SK-N-SH (cell line): ENCODE results near the gene PTPN14. TPM values are rescaled to one million over a fixed set of nuclear protein-coding genes. Genes with fewer than 3 reads are reported as not detected.

ENCODE experiments used
- CTCF ChIA-PET: fragments of 300-600, 350-600 bp; formaldehyde crosslinking; extraction: SDS; loops from one replicate; lab custom pipeline; 2021; lab: Yijun Ruan, JAX
- POLR2A ChIA-PET: fragments of 350-600 bp; sonication (Branson Sonifier 250); formaldehyde crosslinking; extraction: SDS; loops from one replicate; lab custom pipeline; 2020; ENCODE audit warnings: antibody characterized with exemption, inconsistent platforms; lab: Yijun Ruan, JAX
- DNase-seq: peaks from one replicate; pipeline ENCODE4 v3.0.0; 2012
- H2AFZ ChIP-seq: fragments of 200-600 bp; sonication (generic); 2 replicates; pipeline ENCODE4 v1.8.1; 2016; ENCODE audit warnings: antibody characterized with exemption, mild to moderate bottlenecking, low read depth
- H3F3A ChIP-seq: fragments of 200-600 bp; sonication (generic); replicated peaks from 2 replicates; pipeline ENCODE3; 2016; ENCODE audit warnings: antibody characterized with exemption, mild to moderate bottlenecking; ENCODE audit not compliant: insufficient read depth
- H3K27ac ChIP-seq, 2 experiments: fragments of 200-500 bp in 1 of 2; fragments of 200-600 bp in 1 of 2; sonication (Bioruptor generic) in 1 of 2; sonication (generic), shearing (Covaris generic) in 1 of 2; 2 replicates each; pipeline versions ENCODE4 v1.5.1 to v1.6.1; 2014 to 2016; ENCODE audit warnings: low read depth in 2 of 2, inconsistent platforms in 1 of 2, low read length in 1 of 2, mild to moderate bottlenecking in 1 of 2, mixed read lengths in 1 of 2
- H3K27me3 ChIP-seq: fragments of 200-600 bp; sonication (generic), shearing (Covaris generic); 2 replicates; pipeline ENCODE4 v1.6.1; 2016; ENCODE audit warnings: mixed run types; ENCODE audit not compliant: insufficient read depth
- H3K36me3 ChIP-seq, 2 experiments: fragments of 200-500 bp in 1 of 2; fragments of 200-600 bp in 1 of 2; sonication (Bioruptor generic) in 1 of 2; sonication (generic) in 1 of 2; replicated peaks in 1 of 2; 2 replicates each; pipeline versions ENCODE3 to v1.5.1; 2014 to 2016; ENCODE audit warnings: low read length in 1 of 2, mild to moderate bottlenecking in 1 of 2; ENCODE audit not compliant: insufficient read depth in 2 of 2, control insufficient read depth in 1 of 2
- H3K4me1 ChIP-seq, 2 experiments: fragments of 200-500 bp in 1 of 2; fragments of 200-600 bp in 1 of 2; sonication (Bioruptor generic) in 1 of 2; sonication (generic), shearing (Covaris generic) in 1 of 2; 2 replicates each; pipeline versions ENCODE4 v1.5.1 to v1.6.1; 2014 to 2016; ENCODE audit warnings: low read depth in 1 of 2, low read length in 1 of 2, mixed run types in 1 of 2; ENCODE audit not compliant: insufficient read depth in 2 of 2, control insufficient read depth in 1 of 2
- H3K4me2 ChIP-seq: fragments of 200-600 bp; sonication (generic), shearing (Covaris generic); 2 replicates; pipeline ENCODE4 v1.6.1; 2017; ENCODE audit warnings: mixed run types
- H3K4me3 ChIP-seq, 2 experiments: fragments of 200-500 bp in 1 of 2; fragments of 200-600 bp in 1 of 2; sonication (Bioruptor generic) in 1 of 2; sonication (generic), shearing (Covaris generic) in 1 of 2; 2 replicates each; pipeline versions ENCODE4 v1.5.1 to v1.8.1; 2014 to 2016; ENCODE audit warnings: low read depth in 2 of 2, inconsistent platforms in 1 of 2, low read length in 1 of 2, mild to moderate bottlenecking in 1 of 2, mixed read lengths in 1 of 2, moderate library complexity in 1 of 2
- H3K79me2 ChIP-seq: fragments of 200-600 bp; sonication (generic); 2 replicates; pipeline ENCODE4 v1.8.1; 2017; ENCODE audit warnings: mild to moderate bottlenecking; ENCODE audit not compliant: insufficient read depth
- H3K9ac ChIP-seq: fragments of 200-600 bp; sonication (generic); 2 replicates; pipeline ENCODE4 v1.6.1; 2017; ENCODE audit warnings: mixed run types
- H3K9me2 ChIP-seq: fragments of 200-600 bp; sonication (generic); 2 replicates; pipeline ENCODE4 v1.6.1; 2017; ENCODE audit warnings: mixed run types
- H3K9me3 ChIP-seq: fragments of 200-600 bp; sonication (generic); 2 replicates; pipeline ENCODE4 v1.6.1; 2017; ENCODE audit warnings: mixed run types, mild to moderate bottlenecking, moderate library complexity
- H4K20me1 ChIP-seq: fragments of 200-600 bp; sonication (generic); 2 replicates; pipeline ENCODE4 v1.6.1; 2017; ENCODE audit warnings: mild to moderate bottlenecking, mixed run types; ENCODE audit not compliant: insufficient read depth
- CHD2 ChIP-seq: fragments of 150-350 bp; IDR thresholded peaks from 2 replicates; pipeline ENCODE4 v1.6.1; 2018; ENCODE audit warnings: low read length; ENCODE audit not compliant: partially characterized antibody
- ELF1 ChIP-seq: IDR thresholded peaks from 2 replicates; pipeline ENCODE4 v1.4.0; 2012
- EP300 ChIP-seq, 2 experiments: IDR thresholded peaks; 2 replicates each; pipeline versions ENCODE4 v1.4.0 to v1.6.1; 2012; ENCODE audit warnings: borderline replicate concordance in 1 of 2, low read depth in 1 of 2, low read length in 1 of 2
- FOSL2 ChIP-seq: IDR thresholded peaks from 2 replicates; pipeline ENCODE4 v1.4.0; 2012; ENCODE audit warnings: low read depth, mild to moderate bottlenecking, moderate library complexity, borderline replicate concordance
- FOXM1 ChIP-seq: IDR thresholded peaks from 2 replicates; pipeline ENCODE4 v1.4.0; 2012; ENCODE audit warnings: low read depth, mild to moderate bottlenecking
- JUND ChIP-seq: IDR thresholded peaks from 2 replicates; pipeline ENCODE4 v1.4.0; 2012
- NRF1 ChIP-seq: IDR thresholded peaks from 2 replicates; pipeline ENCODE4 v1.6.1; 2012; ENCODE audit warnings: low read depth, mild to moderate bottlenecking, low read length
- RFX5 ChIP-seq: IDR thresholded peaks from 2 replicates; pipeline ENCODE4 v1.6.1; 2012; ENCODE audit warnings: mild to moderate bottlenecking, improper control_type of control experiment, low read length
- SIN3A ChIP-seq: IDR thresholded peaks from 2 replicates; pipeline ENCODE4 v1.6.1; 2012; ENCODE audit warnings: low read depth, mild to moderate bottlenecking, low read length, moderate library complexity, borderline replicate concordance
- SMC3 ChIP-seq: IDR thresholded peaks from 2 replicates; pipeline ENCODE4 v1.6.1; 2012; ENCODE audit warnings: low read depth, low read length, improper control_type of control experiment
- TCF12 ChIP-seq: IDR thresholded peaks from 2 replicates; pipeline ENCODE4 v1.4.0; 2012
- WGBS: methylation state at CpG from one replicate; pipeline ENCODE4 v1.1.6; 2017; ENCODE audit warnings: low lambda C conversion rate; 5-methylcytosine and 5-hydroxymethylcytosine counted together
- polyA plus RNA-seq, 3 experiments: library from polyadenylated mRNA; depleted of rRNA; stranded (reverse); fragments of >200 nt; gene quantifications; 2 replicates each; pipeline ENCODE4 v1.2.3, GENCODE V29; 2012
- TF ChIP-seq, protein P1 (sequence below): IDR thresholded peaks from 2 replicates; pipeline ENCODE4 v1.4.0; 2012; ENCODE audit warnings: low read depth
- TF ChIP-seq, protein P2 (sequence below): fragments of 150-350 bp; IDR thresholded peaks from 2 replicates; pipeline ENCODE4 v1.6.1; 2017; ENCODE audit warnings: antibody characterized with exemption, low read length, low read depth, borderline replicate concordance
- TF ChIP-seq, protein P3 (sequence below): IDR thresholded peaks from 2 replicates; pipeline ENCODE4 v1.6.1; 2012; ENCODE audit warnings: mild to moderate bottlenecking, low read depth, low read length, moderate library complexity
- TF ChIP-seq, protein P4 (sequence below): IDR thresholded peaks from 2 replicates; pipeline ENCODE4 v1.4.0; 2012; ENCODE audit warnings: low read depth, borderline replicate concordance

The PTPN14 gene
- polyA plus RNA-seq, 1 of the 3 experiments (the other 2 are of a cell fraction), result 12.8 TPM

DNA sequence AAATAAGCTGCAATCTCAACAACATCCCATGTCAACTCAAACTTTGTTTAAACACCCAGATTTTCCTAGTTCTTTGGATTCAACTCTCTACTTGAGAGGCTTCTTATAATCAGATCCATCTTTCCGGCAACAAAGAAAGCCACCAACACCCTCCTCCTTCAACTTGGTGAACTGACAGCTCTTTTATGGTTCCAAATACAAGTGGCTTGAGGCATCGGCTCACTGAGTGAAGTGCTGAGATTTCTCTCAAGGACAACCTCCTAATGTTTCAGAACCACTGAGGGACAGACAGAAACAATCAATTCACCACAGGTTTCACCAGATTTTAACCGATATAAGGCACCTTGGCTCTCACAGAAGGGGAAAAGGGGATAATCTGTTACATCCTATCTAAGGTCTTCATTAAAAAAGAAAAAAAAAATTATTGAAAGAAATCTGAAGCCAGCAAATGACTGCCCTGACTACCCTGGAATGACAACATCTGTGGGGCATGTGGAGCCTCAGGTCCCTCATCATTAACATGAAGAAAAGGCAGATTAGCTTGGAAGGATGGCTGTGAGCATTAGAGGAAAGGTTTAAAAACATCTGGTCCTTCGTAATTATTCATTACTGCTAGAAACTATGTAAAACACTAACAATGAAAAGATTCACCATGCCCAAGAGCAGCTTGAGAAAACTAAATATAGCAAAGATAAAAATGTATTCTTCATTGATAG is 50.9 kb downstream of the PTPN14 start:
- H3K4me2 ChIP-seq, result no peak overlapping the region
- POLR2A ChIA-PET, result no interaction called here
- peaks cover 100% of the 10 kb centered on the region for H3K79me2 ChIP-seq
- no peak overlapping the region for H3K4me3 ChIP-seq
- peaks cover 5% of the 10 kb centered on the region for H3F3A ChIP-seq
- H3K36me3 ChIP-seq, result peaks cover 0 to 12% of the 10 kb centered on the region in 2 experiments
- H3K9me3 ChIP-seq, result no peaks in the 10 kb centered on the region
- H3K27me3 ChIP-seq, result no peaks in the 10 kb centered on the region
- H3K27ac ChIP-seq, result peak overlapping the region in 1 of 2 experiments; percentile 12; a peak in 1 of 4 replicates
- no peak overlapping the region for H2AFZ ChIP-seq
- peaks cover 63% of the 10 kb centered on the region for H4K20me1 ChIP-seq
- no peak for DNase-seq
- peaks cover 0 to 30% of the 10 kb centered on the region in 2 experiments; a peak in 2 of 4 replicates for H3K4me1 ChIP-seq
- 82% methylated on average over 4 of the region's 4 CpGs for WGBS
- CTCF ChIA-PET, result no interaction called here
- TF ChIP-seq EP300 (IDR thresholded peaks at IDR 0.05; ENCODE audit: borderline replicate concordance in 1 of 2, low read depth in 1 of 2, low read length in 1 of 2) (no peak), FOSL2 (no peak), FOXM1 (no peak), SIN3A (no peak), NRF1 (no peak), SMC3 (no peak), TCF12 (no peak), JUND (no peak), RFX5 (no peak), CHD2 (no peak), ELF1 (no peak)
- TF ChIP-seq, protein P1, sequence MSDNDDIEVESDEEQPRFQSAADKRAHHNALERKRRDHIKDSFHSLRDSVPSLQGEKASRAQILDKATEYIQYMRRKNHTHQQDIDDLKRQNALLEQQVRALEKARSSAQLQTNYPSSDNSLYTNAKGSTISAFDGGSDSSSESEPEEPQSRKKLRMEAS, result no peak
- TF ChIP-seq, protein P2, sequence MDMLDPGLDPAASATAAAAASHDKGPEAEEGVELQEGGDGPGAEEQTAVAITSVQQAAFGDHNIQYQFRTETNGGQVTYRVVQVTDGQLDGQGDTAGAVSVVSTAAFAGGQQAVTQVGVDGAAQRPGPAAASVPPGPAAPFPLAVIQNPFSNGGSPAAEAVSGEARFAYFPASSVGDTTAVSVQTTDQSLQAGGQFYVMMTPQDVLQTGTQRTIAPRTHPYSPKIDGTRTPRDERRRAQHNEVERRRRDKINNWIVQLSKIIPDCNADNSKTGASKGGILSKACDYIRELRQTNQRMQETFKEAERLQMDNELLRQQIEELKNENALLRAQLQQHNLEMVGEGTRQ, result no peak
- TF ChIP-seq, protein P3, sequence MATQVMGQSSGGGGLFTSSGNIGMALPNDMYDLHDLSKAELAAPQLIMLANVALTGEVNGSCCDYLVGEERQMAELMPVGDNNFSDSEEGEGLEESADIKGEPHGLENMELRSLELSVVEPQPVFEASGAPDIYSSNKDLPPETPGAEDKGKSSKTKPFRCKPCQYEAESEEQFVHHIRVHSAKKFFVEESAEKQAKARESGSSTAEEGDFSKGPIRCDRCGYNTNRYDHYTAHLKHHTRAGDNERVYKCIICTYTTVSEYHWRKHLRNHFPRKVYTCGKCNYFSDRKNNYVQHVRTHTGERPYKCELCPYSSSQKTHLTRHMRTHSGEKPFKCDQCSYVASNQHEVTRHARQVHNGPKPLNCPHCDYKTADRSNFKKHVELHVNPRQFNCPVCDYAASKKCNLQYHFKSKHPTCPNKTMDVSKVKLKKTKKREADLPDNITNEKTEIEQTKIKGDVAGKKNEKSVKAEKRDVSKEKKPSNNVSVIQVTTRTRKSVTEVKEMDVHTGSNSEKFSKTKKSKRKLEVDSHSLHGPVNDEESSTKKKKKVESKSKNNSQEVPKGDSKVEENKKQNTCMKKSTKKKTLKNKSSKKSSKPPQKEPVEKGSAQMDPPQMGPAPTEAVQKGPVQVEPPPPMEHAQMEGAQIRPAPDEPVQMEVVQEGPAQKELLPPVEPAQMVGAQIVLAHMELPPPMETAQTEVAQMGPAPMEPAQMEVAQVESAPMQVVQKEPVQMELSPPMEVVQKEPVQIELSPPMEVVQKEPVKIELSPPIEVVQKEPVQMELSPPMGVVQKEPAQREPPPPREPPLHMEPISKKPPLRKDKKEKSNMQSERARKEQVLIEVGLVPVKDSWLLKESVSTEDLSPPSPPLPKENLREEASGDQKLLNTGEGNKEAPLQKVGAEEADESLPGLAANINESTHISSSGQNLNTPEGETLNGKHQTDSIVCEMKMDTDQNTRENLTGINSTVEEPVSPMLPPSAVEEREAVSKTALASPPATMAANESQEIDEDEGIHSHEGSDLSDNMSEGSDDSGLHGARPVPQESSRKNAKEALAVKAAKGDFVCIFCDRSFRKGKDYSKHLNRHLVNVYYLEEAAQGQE, result no peak
- TF ChIP-seq, protein P4, sequence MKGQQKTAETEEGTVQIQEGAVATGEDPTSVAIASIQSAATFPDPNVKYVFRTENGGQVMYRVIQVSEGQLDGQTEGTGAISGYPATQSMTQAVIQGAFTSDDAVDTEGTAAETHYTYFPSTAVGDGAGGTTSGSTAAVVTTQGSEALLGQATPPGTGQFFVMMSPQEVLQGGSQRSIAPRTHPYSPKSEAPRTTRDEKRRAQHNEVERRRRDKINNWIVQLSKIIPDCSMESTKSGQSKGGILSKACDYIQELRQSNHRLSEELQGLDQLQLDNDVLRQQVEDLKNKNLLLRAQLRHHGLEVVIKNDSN, result no peak
- TF ChIP-seq, all 33 proteins: peak for 0
- Histone ChIP-seq H3K9me2 (no peaks in the 10 kb centered on the region), H3K9ac (no peak overlapping the region)
